Keratinocyte (primary cell): ENCODE results near the gene TIPARP. TPM values are rescaled to one million over a fixed set of nuclear protein-coding genes. Genes with fewer than 3 reads are reported as not detected.

Experiments
- DNase-seq: peaks from one replicate; pipeline ENCODE4 v3.0.0-alpha.2; 2011; ENCODE audit warnings: low read depth, missing footprints, low spot score
- FAIRE-seq: peaks from 2 replicates; lab custom pipeline; 2011; peaks lifted over from hg19 to GRCh38; lab: Jason Lieb, UNC
- H2AFZ ChIP-seq: 2 replicates; pipeline ENCODE4 v1.6.0; 2012; ENCODE audit warnings: low read length, control low read depth, inconsistent platforms; ENCODE audit not compliant: control insufficient read depth
- H3K27ac ChIP-seq: 2 replicates; pipeline ENCODE4 v1.5.1; 2011; ENCODE audit warnings: low read length; ENCODE audit not compliant: control insufficient read depth, insufficient read depth
- H3K27me3 ChIP-seq: 3 replicates; pipeline ENCODE4 v1.6.0; 2011; ENCODE audit warnings: low read length; ENCODE audit not compliant: control insufficient read depth, insufficient read depth; ENCODE audit errors: extremely low read depth
- H3K36me3 ChIP-seq, 2 experiments: 2 replicates in 1 of 2; 3 replicates in 1 of 2; pipeline ENCODE4 v1.5.1; 2011; ENCODE audit warnings: low read length in 2 of 2, mild to moderate bottlenecking in 1 of 2; ENCODE audit not compliant: control insufficient read depth in 2 of 2, insufficient read depth in 2 of 2; ENCODE audit errors: extremely low read depth in 1 of 2
- H3K4me1 ChIP-seq: 3 replicates; pipeline ENCODE4 v1.5.1; 2011; ENCODE audit warnings: low read length; ENCODE audit not compliant: control insufficient read depth, insufficient read depth; ENCODE audit errors: extremely low read depth
- H3K4me2 ChIP-seq: 3 replicates; pipeline ENCODE4 v1.6.0; 2011; ENCODE audit warnings: low read depth, low read length; ENCODE audit not compliant: control insufficient read depth, insufficient read depth; ENCODE audit errors: extremely low read depth
- H3K4me3 ChIP-seq, 3 experiments: fragments of 200-600 bp in 1 of 3; sonication (generic) in 1 of 3; 2 replicates in 2 of 3; 3 replicates in 1 of 3; pipeline ENCODE4 v1.5.1; 2011 to 2016; ENCODE audit warnings: low read length in 3 of 3, mild to moderate bottlenecking in 3 of 3, control low read depth in 2 of 3, inconsistent platforms in 1 of 3, low read depth in 1 of 3, mixed read lengths in 1 of 3, mixed run types in 1 of 3, moderate library complexity in 1 of 3; ENCODE audit not compliant: control insufficient read depth in 2 of 3, insufficient read depth in 2 of 3; ENCODE audit errors: extremely low read depth in 1 of 3
- H3K79me2 ChIP-seq: 2 replicates; pipeline ENCODE4 v1.6.0; 2012; ENCODE audit warnings: low read length; ENCODE audit not compliant: control insufficient read depth, insufficient read depth
- H3K9ac ChIP-seq: 3 replicates; pipeline ENCODE4 v1.6.0; 2011; ENCODE audit warnings: low read length; ENCODE audit not compliant: control insufficient read depth, insufficient read depth; ENCODE audit errors: extremely low read depth
- H3K9me1 ChIP-seq: 3 replicates; pipeline ENCODE4 v1.6.0; 2011; ENCODE audit warnings: low read length; ENCODE audit not compliant: control insufficient read depth, insufficient read depth; ENCODE audit errors: extremely low read depth
- H3K9me3 ChIP-seq: 2 replicates; pipeline ENCODE4 v1.5.1; 2012; ENCODE audit warnings: low read depth, low read length; ENCODE audit not compliant: control insufficient read depth
- H4K20me1 ChIP-seq: 3 replicates; pipeline ENCODE4 v1.6.0; 2011; ENCODE audit warnings: low read length; ENCODE audit not compliant: control insufficient read depth, insufficient read depth; ENCODE audit errors: extremely low read depth
- EZH2 ChIP-seq: IDR thresholded peaks from one replicate; pipeline ENCODE4 v1.6.1; 2012; ENCODE audit warnings: inconsistent platforms, mild to moderate bottlenecking, low read length, moderate library complexity
- dilution Hi-C: fragments of 300-500 bp; cut with MboI; formaldehyde crosslinking; loops from one replicate; pipeline ENCODE4 v1.7.0; 2020; ENCODE audit warnings: low sequenced_read_pairs; ENCODE audit not compliant: extremely low pct_ligation_motif_present
- polyA plus RNA-seq, 5 experiments: library from polyadenylated mRNA; depleted of rRNA in 3 of 5; stranded (reverse) in 3 of 5; stranded (forward) in 1 of 5; unstranded in 1 of 5; fragments of >200 nt; gene quantifications; 1 replicate in 1 of 5; 2 replicates in 3 of 5; 3 replicates in 1 of 5; pipeline versions ENCODE4 v1.2.1 to v1.2.3, GENCODE V29; 2011 to 2012; ENCODE audit warnings: missing spikeins in 2 of 5, low read depth in 1 of 5, low replicate concordance in 1 of 5
- TF ChIP-seq, protein P1 (sequence below), 3 experiments: IDR thresholded peaks in 1 of 3; conservative IDR thresholded peaks in 1 of 3; optimal IDR thresholded peaks in 1 of 3; 2 replicates in 2 of 3; 3 replicates in 1 of 3; pipeline versions ENCODE3 to v1.5.1; 2011; ENCODE audit warnings: low read length in 3 of 3, mild to moderate bottlenecking in 3 of 3, moderate library complexity in 2 of 3, control low read depth in 1 of 3, inconsistent platforms in 1 of 3; ENCODE audit not compliant: insufficient read depth in 2 of 3; ENCODE audit errors: extremely low read depth in 1 of 3

The TIPARP gene
- polyA plus RNA-seq, 1 donor (not counting 4 experiments of a cell fraction or from before 2014, with no cell fraction given): 62.0 TPM

DNA sequence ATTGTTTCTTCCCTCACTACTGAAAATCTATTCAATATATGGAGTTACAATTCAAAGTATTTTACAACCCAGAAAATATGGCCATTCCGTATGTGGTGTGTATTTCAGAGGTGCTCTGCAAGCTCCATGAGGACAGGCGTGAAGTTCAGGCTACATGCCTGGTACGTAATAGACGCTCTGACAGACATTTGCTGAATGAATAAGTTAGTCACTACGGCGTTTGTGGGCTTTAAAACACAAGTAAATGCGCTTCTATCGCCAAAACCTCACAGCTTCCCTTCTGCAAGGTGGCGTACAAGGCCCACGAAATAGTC lies 701 bp upstream of the TIPARP start:
- peaks cover 25% of the 10 kb centered on the region for H3K4me1 ChIP-seq
- peaks cover 11% of the 10 kb centered on the region for H4K20me1 ChIP-seq
- DNase-seq (no peak), FAIRE-seq (peak; percentile 23)
- H3K9me3 ChIP-seq: no peaks in the 10 kb centered on the region
- peak overlapping the region; percentile 99 for H2AFZ ChIP-seq
- H3K27ac ChIP-seq: peak overlapping the region; percentile 85
- H3K4me2 ChIP-seq: peak overlapping the region; percentile 87
- no peaks in the 10 kb centered on the region for H3K9me1 ChIP-seq
- peak overlapping the region; percentile 86 for H3K9ac ChIP-seq
- dilution Hi-C loops: no loop called here
- TF ChIP-seq, protein P1, sequence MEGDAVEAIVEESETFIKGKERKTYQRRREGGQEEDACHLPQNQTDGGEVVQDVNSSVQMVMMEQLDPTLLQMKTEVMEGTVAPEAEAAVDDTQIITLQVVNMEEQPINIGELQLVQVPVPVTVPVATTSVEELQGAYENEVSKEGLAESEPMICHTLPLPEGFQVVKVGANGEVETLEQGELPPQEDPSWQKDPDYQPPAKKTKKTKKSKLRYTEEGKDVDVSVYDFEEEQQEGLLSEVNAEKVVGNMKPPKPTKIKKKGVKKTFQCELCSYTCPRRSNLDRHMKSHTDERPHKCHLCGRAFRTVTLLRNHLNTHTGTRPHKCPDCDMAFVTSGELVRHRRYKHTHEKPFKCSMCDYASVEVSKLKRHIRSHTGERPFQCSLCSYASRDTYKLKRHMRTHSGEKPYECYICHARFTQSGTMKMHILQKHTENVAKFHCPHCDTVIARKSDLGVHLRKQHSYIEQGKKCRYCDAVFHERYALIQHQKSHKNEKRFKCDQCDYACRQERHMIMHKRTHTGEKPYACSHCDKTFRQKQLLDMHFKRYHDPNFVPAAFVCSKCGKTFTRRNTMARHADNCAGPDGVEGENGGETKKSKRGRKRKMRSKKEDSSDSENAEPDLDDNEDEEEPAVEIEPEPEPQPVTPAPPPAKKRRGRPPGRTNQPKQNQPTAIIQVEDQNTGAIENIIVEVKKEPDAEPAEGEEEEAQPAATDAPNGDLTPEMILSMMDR (optimal IDR thresholded peaks at IDR 0.05 in 1 of 3, IDR thresholded peaks at IDR 0.05 in 1 of 3, conservative IDR thresholded peaks at IDR 0.05 in 1 of 3; ENCODE audit: extremely low read depth in 1 of 3, insufficient read depth in 2 of 3, low read length in 3 of 3): no peak
- TF ChIP-seq EZH2: no peak
- peaks cover 43% of the 10 kb centered on the region for H3K79me2 ChIP-seq
- no peaks in the 10 kb centered on the region for H3K27me3 ChIP-seq
- peaks cover 6 to 13% of the 10 kb centered on the region in 2 experiments for H3K36me3 ChIP-seq
- peak overlapping the region; percentile 67 to 93 (median 88) for H3K4me3 ChIP-seq

DNA sequence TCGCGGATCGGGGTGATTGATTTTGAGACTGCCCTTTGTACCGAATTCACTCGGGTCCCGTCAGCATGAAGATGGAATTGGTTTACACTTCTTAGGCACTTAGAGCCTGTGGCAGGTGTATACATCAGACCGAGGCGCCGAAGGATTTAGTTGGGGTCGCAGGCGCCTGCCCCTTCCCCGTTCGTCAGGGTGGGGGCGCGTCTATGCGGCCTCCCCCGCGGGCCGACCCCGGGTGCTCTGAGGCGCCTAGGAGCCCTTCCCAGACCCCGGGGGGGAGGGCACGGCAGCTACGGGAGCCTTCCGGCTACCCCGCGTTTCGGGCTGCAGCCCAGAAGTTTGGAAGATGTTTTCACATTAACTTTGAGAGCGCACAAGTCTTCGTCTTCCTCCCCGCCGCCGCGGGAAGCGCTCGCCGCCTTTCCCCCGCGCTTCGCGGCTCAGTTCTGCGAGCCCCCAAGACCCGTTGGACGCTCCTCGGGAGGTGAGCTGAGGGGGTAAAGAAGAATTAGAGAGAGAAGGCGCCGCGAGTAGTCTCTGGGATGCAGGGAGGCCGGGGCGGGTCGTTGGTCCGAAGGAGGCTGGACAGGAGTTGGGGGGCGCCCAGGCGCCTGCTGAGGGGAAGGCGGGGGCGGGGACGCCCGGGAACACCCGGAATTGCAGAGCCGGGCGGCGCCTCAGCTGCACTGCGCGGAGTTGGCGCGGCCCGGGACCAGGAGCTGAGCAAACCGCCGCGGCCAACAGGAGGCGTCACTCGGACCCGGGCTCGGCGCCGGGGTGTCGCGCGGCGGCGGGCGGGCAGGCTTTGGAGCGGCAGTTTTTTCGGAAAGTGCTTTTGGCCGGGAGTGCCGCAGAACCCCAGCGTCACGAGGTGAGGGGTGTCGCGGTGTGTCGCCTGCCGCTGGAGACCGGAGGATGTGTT lies 780 bp downstream of the TIPARP start:
- peak overlapping the region; percentile 85 for H3K27ac ChIP-seq
- no peaks in the 10 kb centered on the region for H3K9me1 ChIP-seq
- H3K9me3 ChIP-seq: no peaks in the 10 kb centered on the region
- H3K27me3 ChIP-seq: no peaks in the 10 kb centered on the region
- H3K4me1 ChIP-seq: peaks cover 40% of the 10 kb centered on the region
- no peak for FAIRE-seq
- dilution Hi-C loops: no loop called here
- H3K4me3 ChIP-seq: peak overlapping the region; percentile 67 to 93 (median 88)
- peak overlapping the region; percentile 86 for H3K4me2 ChIP-seq
- H2AFZ ChIP-seq: no peak overlapping the region
- peaks cover 58% of the 10 kb centered on the region for H3K79me2 ChIP-seq
- peaks cover 6 to 23% of the 10 kb centered on the region in 2 experiments for H3K36me3 ChIP-seq
- DNase-seq: no peak
- peaks cover 14% of the 10 kb centered on the region for H4K20me1 ChIP-seq
- TF ChIP-seq, protein P1 (optimal IDR thresholded peaks at IDR 0.05 in 1 of 3, IDR thresholded peaks at IDR 0.05 in 1 of 3, conservative IDR thresholded peaks at IDR 0.05 in 1 of 3; ENCODE audit: extremely low read depth in 1 of 3, insufficient read depth in 2 of 3, low read length in 3 of 3): peak in 2 of 3 experiments; percentile 42 to 51
- no peak for TF ChIP-seq EZH2
- H3K9ac ChIP-seq: peak overlapping the region; percentile 86
